Measurements from ENCODE around the gene RGL1.

The RGL1 gene

GRCh38 chr1:183953031-183953430, 148.1 kb downstream of the RGL1 start:
- no peak for TF ChIP-seq SUZ12 (IDR thresholded peaks at IDR 0.05; ENCODE audit: extremely low read depth, insufficient read depth, insufficient read length)
- TF ChIP-seq YY1 (IDR thresholded peaks at IDR 0.05; ENCODE audit: insufficient read depth, insufficient read length), result no peak
- TF ChIP-seq ZNF274 (IDR thresholded peaks at IDR 0.05; ENCODE audit: low read depth, low read length), result no peak
- no peaks in the 10 kb centered on the region for H3K36me3 ChIP-seq (ENCODE audit: insufficient read depth, insufficient read length, low read length)
- H3K4me3 ChIP-seq (ENCODE audit: insufficient read length, low read depth), result no peak overlapping the region
- no peak overlapping the region for H3K9ac ChIP-seq (ENCODE audit: insufficient read length, low read depth)
- H3K4me1 ChIP-seq (ENCODE audit: insufficient read depth, insufficient read length), result no peaks in the 10 kb centered on the region
- H3K27me3 ChIP-seq (ENCODE audit: insufficient read depth, insufficient read length), result no peaks in the 10 kb centered on the region
- no peak for DNase-seq (ENCODE audit: low read depth, low spot score)
- H3K9me3 ChIP-seq (ENCODE audit: insufficient read depth, low read length), result peaks cover 19% of the 10 kb centered on the region

DNA sequence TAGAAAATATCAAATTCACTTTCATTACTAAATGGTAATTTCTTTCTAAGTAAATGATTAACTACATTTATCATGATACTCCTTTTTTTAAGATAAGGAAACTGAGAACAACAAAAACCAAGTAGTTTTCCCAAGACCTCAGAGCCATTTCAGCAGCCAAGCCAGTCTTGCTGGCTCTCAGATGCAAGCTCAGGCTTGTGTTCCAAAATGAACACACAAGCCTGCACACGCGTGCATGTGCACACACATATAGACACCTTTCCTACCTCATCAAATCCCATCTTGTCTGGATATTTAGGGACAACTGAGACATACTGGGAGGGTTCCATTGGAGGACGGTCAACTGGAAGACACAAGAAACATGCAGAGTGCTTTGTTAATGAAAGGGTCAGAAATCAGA, 149.6 kb downstream of the RGL1 start:
- no peaks in the 10 kb centered on the region for H3K36me3 ChIP-seq (ENCODE audit: insufficient read depth, insufficient read length, low read length)
- H3K4me3 ChIP-seq (ENCODE audit: insufficient read length, low read depth), result no peak overlapping the region
- H3K27me3 ChIP-seq (ENCODE audit: insufficient read depth, insufficient read length), result no peaks in the 10 kb centered on the region
- H3K4me1 ChIP-seq (ENCODE audit: insufficient read depth, insufficient read length), result no peaks in the 10 kb centered on the region
- no peak for DNase-seq (ENCODE audit: low read depth, low spot score)
- TF ChIP-seq YY1 (IDR thresholded peaks at IDR 0.05; ENCODE audit: insufficient read depth, insufficient read length) (no peak), SUZ12 (IDR thresholded peaks at IDR 0.05; ENCODE audit: extremely low read depth, insufficient read depth, insufficient read length) (no peak), ZNF274 (IDR thresholded peaks at IDR 0.05; ENCODE audit: low read depth, low read length) (no peak)
- H3K9me3 ChIP-seq (ENCODE audit: insufficient read depth, low read length), result peaks cover 6% of the 10 kb centered on the region
- no peak overlapping the region for H3K9ac ChIP-seq (ENCODE audit: insufficient read length, low read depth)

DNA sequence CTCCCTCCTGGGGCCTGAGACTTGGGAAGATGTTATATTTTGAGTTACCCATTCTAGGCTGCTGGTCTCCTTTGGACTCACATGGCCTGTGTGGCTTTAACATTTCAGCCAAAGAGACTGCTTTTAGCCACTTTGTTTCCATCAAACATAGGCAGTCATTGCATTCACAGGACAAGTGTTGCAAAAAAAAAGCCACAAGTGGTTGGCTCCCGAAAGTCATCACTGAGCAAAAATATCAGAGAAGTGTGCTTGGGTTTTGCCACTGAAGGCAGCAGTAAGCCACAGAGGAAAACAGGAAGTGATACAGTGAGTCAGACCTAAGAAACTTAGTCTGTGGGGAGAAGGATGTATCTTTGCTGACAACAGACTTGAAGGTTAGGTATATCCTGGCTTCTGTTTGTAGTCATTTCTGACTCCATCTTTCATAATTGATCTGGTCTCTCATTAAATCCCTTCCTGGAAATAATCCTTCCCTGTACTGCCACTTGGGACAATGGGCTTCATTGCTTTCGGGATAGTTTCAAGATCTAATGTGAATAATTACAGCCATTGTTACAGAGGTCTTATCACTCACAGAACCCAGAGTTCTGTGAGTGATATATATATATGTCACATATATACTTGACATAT, 151.8 kb downstream of the RGL1 start:
- Histone ChIP-seq H3K4me3 (ENCODE audit: insufficient read length, low read depth) (no peak overlapping the region), H3K9me3 (ENCODE audit: insufficient read depth, low read length) (no peaks in the 10 kb centered on the region), H3K36me3 (ENCODE audit: insufficient read depth, insufficient read length, low read length) (no peaks in the 10 kb centered on the region), H3K9ac (ENCODE audit: insufficient read length, low read depth) (no peak overlapping the region), H3K27me3 (ENCODE audit: insufficient read depth, insufficient read length) (no peaks in the 10 kb centered on the region), H3K4me1 (ENCODE audit: insufficient read depth, insufficient read length) (no peaks in the 10 kb centered on the region)
- DNase-seq (ENCODE audit: low read depth, low spot score), result no peak
- no peak for TF ChIP-seq ZNF274 (IDR thresholded peaks at IDR 0.05; ENCODE audit: low read depth, low read length)

DNA sequence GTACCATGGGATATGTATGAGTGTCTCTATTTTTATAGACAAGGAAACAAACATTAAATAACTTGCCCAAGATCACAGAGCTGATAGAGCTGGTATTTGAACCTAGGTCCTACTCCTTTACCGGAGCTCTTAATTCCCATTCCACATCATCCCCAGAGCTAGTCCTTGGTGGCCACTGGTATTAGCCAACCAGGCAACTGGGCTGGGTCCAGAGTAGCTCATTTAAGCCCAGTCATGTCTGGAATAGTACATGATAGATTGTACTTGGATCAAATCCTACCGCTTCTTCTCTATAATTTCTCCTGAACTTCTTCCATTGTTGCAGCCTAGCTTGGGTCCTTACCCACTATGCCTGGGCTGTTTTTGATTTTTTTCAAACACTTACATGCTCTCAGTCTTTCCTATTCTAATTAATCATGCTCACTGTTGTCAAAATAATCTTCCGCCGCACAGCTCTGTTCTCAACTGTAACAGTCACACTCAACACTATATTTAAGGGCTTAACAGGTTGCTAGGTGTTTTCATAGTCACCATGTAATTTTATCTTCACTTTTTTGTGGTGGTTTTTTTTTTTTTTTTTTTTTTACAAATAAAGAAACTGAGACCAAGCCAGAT, 152.4 kb downstream of the RGL1 start:
- Histone ChIP-seq H3K9me3 (ENCODE audit: insufficient read depth, low read length) (no peaks in the 10 kb centered on the region), H3K27me3 (ENCODE audit: insufficient read depth, insufficient read length) (no peaks in the 10 kb centered on the region), H3K4me3 (ENCODE audit: insufficient read length, low read depth) (no peak overlapping the region), H3K36me3 (ENCODE audit: insufficient read depth, insufficient read length, low read length) (no peaks in the 10 kb centered on the region), H3K9ac (ENCODE audit: insufficient read length, low read depth) (no peak overlapping the region), H3K4me1 (ENCODE audit: insufficient read depth, insufficient read length) (no peaks in the 10 kb centered on the region)
- DNase-seq (ENCODE audit: low read depth, low spot score), result no peak
- TF ChIP-seq ZNF274 (IDR thresholded peaks at IDR 0.05; ENCODE audit: low read depth, low read length) (no peak), YY1 (IDR thresholded peaks at IDR 0.05; ENCODE audit: insufficient read depth, insufficient read length) (no peak)

GRCh38 chr1:183958958-183959357, 154.0 kb downstream of the RGL1 start:
- no peaks in the 10 kb centered on the region for H3K36me3 ChIP-seq (ENCODE audit: insufficient read depth, insufficient read length, low read length)
- H3K9me3 ChIP-seq (ENCODE audit: insufficient read depth, low read length), result no peaks in the 10 kb centered on the region
- H3K9ac ChIP-seq (ENCODE audit: insufficient read length, low read depth), result no peak overlapping the region
- H3K27me3 ChIP-seq (ENCODE audit: insufficient read depth, insufficient read length), result no peaks in the 10 kb centered on the region
- no peaks in the 10 kb centered on the region for H3K4me1 ChIP-seq (ENCODE audit: insufficient read depth, insufficient read length)
- TF ChIP-seq SUZ12 (IDR thresholded peaks at IDR 0.05; ENCODE audit: extremely low read depth, insufficient read depth, insufficient read length), result no peak
- TF ChIP-seq YY1 (IDR thresholded peaks at IDR 0.05; ENCODE audit: insufficient read depth, insufficient read length), result no peak
- TF ChIP-seq ZNF274 (IDR thresholded peaks at IDR 0.05; ENCODE audit: low read depth, low read length), result no peak
- H3K4me3 ChIP-seq (ENCODE audit: insufficient read length, low read depth), result no peak overlapping the region
- no peak for DNase-seq (ENCODE audit: low read depth, low spot score)

DNA sequence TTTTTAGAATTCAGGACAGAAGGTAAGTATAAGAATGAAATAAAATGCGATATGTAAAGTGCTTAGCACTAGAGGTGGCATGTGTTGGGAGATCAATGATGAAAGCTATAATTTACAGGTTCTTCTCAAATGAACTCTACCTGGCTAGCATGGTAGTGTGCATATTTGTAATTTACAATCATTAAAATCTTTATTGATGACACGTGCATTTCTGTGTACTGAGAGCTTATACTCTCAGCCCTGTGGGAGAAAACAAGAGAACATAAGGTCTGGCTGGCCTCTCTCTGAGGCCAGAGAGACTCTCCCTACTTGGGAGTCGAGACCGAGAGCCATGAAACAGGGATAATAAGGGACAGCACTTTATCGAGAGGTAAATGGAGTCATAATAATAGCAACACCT, 156.2 kb downstream of the RGL1 start:
- no peaks in the 10 kb centered on the region for H3K4me1 ChIP-seq (ENCODE audit: insufficient read depth, insufficient read length)
- H3K9ac ChIP-seq (ENCODE audit: insufficient read length, low read depth), result no peak overlapping the region
- DNase-seq (ENCODE audit: low read depth, low spot score), result no peak
- no peak for TF ChIP-seq YY1 (IDR thresholded peaks at IDR 0.05; ENCODE audit: insufficient read depth, insufficient read length)
- no peak for TF ChIP-seq ZNF274 (IDR thresholded peaks at IDR 0.05; ENCODE audit: low read depth, low read length)
- no peak for TF ChIP-seq SUZ12 (IDR thresholded peaks at IDR 0.05; ENCODE audit: extremely low read depth, insufficient read depth, insufficient read length)
- no peaks in the 10 kb centered on the region for H3K27me3 ChIP-seq (ENCODE audit: insufficient read depth, insufficient read length)
- H3K9me3 ChIP-seq (ENCODE audit: insufficient read depth, low read length), result no peaks in the 10 kb centered on the region
- no peaks in the 10 kb centered on the region for H3K36me3 ChIP-seq (ENCODE audit: insufficient read depth, insufficient read length, low read length)
- no peak overlapping the region for H3K4me3 ChIP-seq (ENCODE audit: insufficient read length, low read depth)

- no peak for DNase-seq (ENCODE audit: low read depth, low spot score)
- H3K4me3 ChIP-seq (ENCODE audit: insufficient read length, low read depth), result no peak overlapping the region
- H3K9ac ChIP-seq (ENCODE audit: insufficient read length, low read depth), result no peak overlapping the region
- no peaks in the 10 kb centered on the region for H3K4me1 ChIP-seq (ENCODE audit: insufficient read depth, insufficient read length)
- H3K9me3 ChIP-seq (ENCODE audit: insufficient read depth, low read length), result no peaks in the 10 kb centered on the region
- H3K27me3 ChIP-seq (ENCODE audit: insufficient read depth, insufficient read length), result no peaks in the 10 kb centered on the region
- TF ChIP-seq YY1 (IDR thresholded peaks at IDR 0.05; ENCODE audit: insufficient read depth, insufficient read length) (no peak), SUZ12 (IDR thresholded peaks at IDR 0.05; ENCODE audit: extremely low read depth, insufficient read depth, insufficient read length) (no peak), ZNF274 (IDR thresholded peaks at IDR 0.05; ENCODE audit: low read depth, low read length) (no peak)
- H3K36me3 ChIP-seq (ENCODE audit: insufficient read depth, insufficient read length, low read length), result no peaks in the 10 kb centered on the region
Measured at GRCh38 chr1:183962903-183963302, 158.0 kb downstream of the RGL1 start.
